HG03108 (cell line): ENCODE measurements around the gene CASQ2.

Experiments
- ATAC-seq: cut with Tn5 transposase; IDR thresholded peaks from one replicate; pipeline ENCODE4 v1.9.1; 2021; ENCODE audit warnings: moderate library complexity; ENCODE audit not compliant: unreplicated experiment

CASQ2 gene

DNA sequence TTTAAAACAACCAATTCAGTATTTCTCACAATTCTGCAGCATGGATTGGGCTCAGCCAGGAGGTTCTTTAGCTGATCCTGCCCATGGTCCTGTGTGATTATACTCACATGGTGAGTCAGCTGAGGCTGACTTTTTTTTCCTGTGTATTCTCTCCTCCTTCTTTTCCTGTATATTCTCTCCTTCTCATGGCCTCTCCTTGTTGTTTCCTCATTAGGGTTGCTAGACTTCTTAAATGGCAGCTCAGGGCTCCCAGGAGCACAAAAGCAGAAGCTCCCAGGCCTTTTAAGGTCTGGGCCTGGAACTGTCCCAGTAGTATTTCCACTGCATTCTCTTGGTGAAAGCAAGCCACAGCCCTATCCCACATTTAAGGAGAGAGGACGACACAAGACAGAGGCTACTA lies 99.9 kb downstream of the CASQ2 start:
- no peak for ATAC-seq

DNA sequence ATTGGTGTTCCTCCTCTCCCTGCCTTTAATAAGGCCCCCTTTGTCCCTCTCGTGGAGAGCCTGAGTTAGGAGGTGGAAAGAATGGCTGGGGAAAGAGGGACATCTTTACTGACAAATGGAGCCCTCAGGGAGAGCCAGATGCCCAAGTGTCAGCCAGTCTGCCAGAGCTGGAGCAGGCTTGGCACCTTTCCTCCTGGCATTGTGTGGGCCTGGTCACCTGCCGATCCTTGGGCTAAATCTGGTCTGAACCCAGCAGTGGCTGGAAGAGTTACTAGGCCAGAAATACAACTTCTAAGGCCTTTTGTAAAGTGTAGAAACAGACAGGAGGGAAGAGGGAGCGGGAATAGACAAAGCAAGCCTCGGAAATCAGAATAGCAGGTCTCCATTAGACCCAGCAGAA lies 101.8 kb downstream of the CASQ2 start:
- no peak for ATAC-seq

DNA sequence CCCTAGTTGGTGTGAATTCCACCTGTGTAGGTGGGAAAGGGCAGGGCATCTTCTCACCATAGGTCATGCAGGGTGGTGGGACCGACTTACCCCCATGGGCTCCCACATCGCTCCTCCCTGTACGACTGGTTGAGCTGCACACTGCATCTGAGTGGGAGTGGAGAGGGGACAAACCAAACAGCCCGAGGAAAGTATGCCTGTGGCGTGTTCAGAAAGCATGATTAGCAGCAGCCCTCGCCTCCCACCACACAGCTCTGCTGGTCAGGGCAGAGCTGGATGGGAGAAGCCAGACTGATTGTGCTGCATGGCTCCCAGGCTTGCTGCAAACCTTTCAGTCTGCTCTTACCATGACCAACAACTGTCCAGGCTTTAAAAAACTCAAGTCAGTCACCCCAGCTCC lies 102.3 kb downstream of the CASQ2 start:
- ATAC-seq, result no peak

DNA sequence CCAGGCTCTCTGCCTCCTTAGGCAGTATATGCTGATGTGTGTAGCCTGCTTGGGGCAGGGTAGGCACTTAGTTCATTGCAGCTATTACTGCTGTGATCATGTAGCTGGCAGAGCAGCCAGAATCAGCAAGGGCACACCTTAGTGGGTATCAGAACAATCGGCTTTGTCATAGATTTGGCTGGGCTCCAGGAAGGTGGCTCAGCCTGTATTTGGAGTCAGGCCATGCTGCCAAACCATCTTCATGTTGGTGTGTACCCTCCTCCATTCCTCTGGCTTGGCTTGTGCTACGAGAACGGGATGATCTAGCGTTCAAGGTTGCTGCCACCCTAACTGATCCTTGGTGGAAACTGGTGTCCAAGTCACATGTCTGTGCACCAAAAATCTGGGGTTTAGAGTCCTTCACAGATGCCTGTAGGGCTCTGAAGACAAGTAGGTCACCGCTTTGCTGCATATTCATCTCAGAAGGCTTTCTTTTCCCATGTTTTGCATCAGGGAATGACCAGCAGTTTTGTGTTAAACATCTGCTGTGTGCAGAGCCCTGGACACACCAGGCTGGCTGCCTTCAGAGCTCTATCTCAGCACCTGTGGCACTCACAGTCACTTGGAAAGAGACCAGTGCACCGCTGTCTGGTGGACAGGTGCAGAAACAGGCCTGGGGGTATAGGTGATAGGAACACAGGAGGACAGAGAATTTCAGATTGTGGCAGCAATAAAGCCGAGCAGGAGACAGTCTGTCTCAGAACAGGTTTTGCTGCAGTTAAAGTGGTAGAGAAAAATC lies 103.0 kb downstream of the CASQ2 start:
- no peak for ATAC-seq

DNA sequence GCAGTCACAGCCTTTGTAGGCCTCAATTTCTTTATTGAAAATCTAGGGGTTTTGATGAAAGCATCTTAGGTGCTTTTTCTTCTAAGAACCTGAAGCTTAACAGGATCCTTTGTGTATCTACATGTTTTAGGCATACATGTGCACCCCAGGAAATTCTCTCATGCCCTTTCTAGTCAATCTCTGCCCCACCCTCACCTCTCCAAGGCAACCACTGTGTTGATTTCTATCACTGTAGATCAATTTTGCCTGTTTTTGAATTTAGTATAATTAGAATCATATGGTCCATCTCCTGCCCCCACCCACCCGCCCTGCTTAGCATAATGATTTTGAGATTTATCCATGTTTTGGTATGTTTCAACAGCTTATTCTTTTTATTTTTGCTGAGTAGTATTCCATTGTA lies 107.4 kb downstream of the CASQ2 start:
- no peak for ATAC-seq

DNA sequence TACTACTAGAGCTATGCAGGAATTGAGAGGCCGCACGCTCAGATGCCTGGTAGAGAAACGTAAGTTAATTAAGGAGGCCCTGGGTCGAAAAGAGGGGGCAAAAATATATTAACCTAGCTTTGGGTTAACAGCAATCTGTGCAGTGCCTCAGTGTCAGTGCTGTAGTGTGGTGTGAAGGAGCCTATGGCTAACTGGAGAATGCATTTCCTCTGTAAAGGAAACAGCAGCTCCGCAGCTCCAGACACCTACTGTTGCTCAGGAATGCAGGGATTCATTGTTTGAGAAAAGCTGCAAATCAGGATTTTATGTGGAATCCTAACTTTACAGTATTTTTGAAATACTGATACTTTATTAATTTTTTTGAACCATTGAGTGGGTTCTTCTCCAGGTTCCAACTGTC lies 108.4 kb downstream of the CASQ2 start:
- no peak for ATAC-seq

DNA sequence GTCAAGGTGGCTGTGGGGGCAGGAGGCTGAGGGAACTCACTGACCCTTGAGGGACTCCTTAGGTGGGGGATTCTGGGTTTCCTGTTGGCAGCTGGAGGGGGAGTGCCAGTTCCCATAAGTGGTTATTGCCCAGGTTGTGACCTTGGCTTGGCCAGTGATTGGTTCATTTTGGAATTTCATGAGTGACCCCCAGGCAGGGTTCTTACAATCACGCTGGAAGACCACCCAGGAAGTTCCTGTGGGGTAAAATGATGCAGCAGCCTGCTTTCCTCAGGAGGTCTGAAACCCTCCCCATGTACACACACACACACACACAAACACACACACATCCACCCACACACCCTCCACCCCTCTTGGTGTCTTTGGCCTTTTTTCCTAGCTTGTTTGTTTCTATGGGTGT lies 109.9 kb downstream of the CASQ2 start:
- ATAC-seq, result no peak

DNA sequence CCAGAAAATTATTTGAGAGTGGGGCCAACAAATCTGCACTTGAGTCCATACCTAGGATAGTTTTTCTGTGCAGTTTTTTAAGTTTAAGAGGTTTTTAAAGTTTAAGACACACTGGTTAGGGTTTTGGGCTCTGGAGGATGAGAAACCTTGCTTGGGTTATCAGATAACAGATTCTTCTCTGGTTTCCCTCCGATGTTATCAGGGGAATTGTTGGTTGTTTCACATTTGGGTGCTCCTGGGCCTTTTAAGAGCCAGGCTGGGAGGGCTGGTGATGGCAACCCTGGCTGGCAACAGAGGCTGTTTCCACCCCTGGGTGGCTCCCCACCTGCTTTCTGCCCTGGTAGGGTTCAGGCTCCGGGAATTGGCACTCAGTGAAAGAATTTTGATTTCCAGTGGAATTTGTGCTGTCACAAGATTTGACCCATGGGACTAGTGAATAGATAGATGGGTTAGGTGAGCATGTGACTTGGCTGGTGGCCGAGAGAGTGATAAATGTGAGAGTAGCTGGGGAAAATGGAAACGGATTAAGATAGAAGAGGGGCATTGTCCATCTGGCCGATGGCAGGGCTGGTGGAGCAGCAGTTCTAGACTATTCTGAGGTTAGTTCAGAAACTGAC lies 111.9 kb downstream of the CASQ2 start:
- ATAC-seq, result no peak

DNA sequence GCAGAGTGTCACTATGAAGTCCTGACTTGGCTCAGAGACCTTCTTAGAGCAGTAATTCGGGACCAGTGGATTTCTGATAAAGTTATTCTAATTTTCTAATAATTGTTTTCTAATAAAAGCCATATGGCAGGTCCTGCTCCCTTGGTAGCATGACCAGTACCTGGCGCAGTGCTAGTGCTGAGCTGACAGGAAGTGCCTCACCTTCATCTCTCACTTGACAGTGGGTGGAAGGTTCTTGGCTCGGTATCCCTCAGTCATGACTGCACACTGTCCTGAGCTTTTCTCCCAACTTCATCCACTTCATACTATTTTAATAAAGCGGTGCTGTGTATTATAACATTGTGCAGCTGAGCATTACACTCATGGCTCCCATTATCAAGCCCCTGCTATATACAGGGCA lies 112.6 kb downstream of the CASQ2 start:
- no peak for ATAC-seq

DNA sequence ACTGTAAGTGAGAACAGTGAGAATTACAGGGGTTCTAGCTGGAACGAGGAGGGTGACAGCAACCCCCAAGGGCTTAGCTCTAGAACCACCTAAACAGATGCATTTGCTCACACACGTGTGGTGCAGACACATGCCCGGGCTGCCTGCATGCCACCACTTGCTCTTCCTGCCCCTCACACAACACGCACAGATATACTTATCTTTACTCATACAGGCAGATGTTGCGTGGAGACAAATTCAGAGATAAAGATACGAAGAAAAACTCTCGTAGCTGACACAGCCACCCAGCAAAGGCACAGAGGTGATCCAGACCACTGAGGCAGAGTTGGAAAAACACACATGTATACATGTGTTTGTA lies 113.2 kb downstream of the CASQ2 start:
- no peak for ATAC-seq

DNA sequence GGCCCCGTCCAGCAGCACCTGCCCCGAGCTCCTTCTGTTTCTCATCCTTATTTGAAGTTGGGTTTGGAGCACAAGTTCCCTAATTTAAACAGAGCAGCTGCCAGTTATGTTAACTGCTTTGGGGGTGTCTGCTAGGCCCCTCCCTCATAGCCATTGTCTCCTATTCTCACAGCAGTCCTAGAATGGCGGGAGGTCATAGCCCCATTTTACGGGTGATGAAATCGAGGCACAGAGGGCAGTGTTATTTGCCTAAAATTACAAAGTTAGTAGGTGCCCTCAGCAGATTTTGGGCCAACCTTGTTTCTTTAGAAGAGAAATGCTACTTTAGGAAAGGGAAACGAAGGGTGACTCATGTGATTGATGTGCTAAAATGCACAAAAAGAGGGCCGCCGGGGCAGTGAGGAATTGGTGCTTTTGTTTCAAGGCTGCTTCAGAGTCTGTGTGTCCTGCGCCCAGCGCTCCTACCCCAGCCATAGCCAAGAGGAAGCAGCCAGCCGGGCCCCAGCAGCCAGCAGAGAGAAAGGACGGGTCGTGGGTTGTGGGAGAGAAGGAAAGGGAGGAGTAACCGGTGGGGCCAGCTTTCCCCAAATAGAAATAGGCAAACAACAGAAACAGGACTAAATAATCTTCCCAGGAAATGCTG lies 113.7 kb downstream of the CASQ2 start:
- ATAC-seq, result no peak

DNA sequence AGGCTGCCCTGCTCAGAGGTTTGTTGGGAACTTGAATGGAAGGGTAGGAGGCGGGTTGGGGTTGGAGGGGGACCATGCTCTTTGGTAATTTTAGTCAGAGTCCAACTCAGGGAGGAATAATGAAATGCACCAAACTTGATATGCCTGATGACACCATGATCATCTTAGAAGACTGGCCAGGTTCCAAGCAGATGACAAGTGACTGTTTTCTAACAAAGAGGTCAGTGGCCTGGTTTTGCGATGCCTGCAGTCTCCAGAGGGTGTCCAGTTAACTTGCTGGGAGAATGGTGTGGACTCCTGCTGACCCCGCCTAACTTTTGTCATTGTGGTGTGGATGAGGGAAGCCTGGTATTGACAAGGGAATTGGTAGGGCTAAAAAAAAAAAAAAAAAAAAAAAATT lies 114.4 kb downstream of the CASQ2 start:
- no peak for ATAC-seq

DNA sequence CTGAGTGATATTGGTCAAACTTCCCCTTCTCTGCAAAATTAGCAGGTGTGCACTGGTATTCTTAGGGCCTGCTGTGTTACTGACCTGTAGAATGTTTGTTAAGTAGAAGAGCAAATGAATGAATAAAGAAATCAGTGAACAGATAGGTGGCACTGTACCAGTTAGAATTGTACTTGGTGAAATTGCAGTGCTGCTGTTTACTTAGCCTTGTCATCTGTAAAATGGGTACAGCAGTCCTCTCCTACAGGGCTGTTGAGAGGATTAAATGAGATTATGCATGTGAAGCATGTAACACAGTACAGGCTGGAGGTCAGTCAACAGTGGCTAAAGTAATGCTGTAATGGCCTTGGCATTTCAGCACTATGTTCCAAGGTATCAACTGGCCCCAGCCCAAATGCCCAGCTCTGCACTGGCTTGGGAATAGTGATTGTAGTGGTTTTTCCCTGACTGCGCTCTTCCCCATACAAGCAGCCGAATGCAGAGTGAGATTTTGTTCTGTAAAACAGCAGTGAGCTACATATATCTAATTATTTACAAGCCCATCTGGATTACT lies 116.2 kb downstream of the CASQ2 start:
- ATAC-seq, result no peak

DNA sequence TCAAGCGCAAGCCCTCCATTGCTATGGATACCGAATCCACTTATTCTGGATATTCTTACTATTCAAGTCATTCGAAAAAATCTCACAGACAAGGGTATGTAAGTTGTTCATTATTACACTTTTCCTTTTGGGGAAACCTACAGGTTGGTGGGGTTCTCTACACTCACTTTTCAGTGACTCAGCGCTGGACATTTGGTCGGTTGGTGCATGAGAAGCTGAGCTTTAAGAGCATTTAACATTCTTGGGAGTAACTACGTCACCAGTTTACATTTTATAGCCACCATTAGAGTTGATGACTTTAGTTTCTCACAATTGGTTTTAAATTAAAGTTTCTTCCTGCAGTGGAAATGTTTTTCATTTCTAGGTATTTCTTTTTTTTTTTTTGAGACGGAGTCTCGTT lies 117.1 kb downstream of the CASQ2 start:
- no peak for ATAC-seq

DNA sequence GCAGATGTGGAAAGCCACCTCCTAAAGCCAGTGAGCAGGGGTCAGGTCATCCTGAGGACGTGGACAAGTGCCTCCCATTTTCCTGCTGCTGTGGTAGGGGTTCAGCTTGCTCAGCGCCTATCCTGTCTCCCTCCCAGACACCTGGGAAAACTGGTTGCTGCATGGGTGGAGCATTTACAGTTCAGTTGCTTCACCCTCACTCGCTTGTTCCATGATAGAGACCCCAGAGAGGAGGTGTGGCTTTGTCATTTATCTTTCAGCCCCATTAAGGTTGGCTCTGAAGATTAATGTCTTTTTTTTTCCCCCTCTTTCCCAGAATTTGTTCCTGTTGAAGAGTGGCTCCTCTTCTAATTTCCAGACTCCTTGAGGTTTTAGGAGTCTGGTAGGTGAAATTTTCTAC lies 117.6 kb downstream of the CASQ2 start:
- ATAC-seq, result no peak
